ENCODE results near the gene ADAMTSL3.

The ADAMTSL3 gene

GRCh38 chr15:83830381-83830780 is 176.5 kb downstream of the ADAMTSL3 start:
- DNase-seq (ENCODE audit: low read depth): no peak

GRCh38 chr15:83833569-83833968 is 179.6 kb downstream of the ADAMTSL3 start:
- no peak for DNase-seq (ENCODE audit: low read depth)

DNA sequence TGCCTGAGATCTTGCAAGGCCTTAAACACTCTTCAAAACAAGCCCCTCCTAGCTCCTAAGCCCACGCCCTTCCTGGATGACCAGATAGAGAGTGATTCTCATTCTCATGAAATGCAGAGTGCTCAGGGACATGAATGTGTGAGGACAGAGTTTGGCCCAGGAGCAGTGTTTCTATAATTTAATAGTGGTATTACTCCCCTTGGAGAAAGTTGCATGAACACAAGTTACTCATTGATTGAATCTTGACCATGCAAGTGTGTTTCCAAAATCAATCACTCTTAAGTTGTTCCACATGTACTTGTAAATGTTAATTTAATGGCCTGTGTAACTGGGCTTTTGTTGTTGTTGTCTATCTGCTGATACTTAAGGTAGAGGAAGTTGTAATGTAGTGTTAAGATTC is 181.6 kb downstream of the ADAMTSL3 start:
- no peak for DNase-seq (ENCODE audit: low read depth)

DNA sequence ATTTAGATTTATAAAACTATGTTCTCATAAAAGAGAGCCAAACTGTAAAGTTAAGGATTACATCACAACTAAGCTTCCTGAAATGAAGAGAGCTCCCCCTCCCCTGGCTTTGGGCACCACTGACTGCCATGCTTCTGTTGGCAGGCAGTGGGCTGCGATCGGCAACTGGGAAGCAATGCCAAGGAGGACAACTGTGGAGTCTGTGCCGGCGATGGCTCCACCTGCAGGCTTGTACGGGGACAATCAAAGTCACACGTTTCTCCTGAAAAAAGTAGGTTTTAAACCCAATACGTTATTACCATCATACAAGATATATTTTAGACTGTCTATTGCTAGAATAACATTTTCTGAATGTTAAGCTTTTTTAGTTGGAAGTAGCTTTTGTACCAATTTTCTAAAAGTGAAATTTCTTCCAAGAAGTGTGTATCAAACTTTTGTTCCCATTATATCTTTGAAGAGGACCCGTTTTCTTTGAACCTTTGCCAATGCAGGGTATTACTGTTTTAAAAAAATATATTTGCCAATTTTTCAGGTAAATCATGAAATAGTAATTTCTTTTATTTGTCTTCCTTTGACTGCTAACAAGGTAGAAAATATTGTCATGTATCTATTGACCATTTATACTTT is 184.1 kb downstream of the ADAMTSL3 start:
- no peak for DNase-seq (ENCODE audit: low read depth)

DNA sequence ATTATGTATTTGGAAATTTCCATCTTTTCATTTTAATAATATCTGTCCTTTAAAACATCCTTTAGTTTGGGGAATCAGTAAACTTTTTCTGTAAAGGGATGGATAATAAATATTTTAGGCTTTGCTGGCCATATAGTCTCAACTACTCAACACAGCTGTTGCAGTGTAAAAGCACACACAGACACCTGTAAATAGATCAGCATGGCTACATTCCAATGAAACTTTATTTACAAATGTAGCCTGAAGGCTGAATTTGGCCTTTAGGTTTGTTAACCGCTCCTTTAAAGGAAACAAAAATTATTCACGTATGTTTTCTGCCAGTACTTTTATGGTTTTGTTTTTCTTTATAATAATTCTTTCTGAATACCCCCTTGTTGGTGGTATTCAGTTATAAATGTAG is 184.8 kb downstream of the ADAMTSL3 start:
- DNase-seq (ENCODE audit: low read depth): no peak

GRCh38 chr15:83842281-83842680 is 188.4 kb downstream of the ADAMTSL3 start:
- DNase-seq (ENCODE audit: low read depth): no peak

DNA sequence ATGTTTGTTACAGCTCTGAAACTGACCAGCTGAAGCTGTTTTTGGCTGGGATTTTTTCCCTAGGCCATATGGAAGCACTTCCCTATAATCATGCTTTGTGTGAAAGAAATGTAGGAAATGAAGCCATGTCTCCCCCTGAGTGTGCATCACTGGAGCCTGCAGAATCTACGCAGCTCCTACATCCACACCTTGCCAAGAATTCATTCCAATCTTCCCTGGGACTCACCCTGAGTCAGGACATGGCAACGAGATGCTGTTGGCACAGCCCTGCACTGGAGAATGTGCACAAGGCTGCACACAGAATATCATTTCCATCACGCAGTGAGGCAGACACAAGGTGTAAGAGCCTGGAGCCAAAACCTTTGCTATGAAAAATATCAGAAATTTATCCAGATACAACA is 189.5 kb downstream of the ADAMTSL3 start:
- DNase-seq (ENCODE audit: low read depth): no peak

DNA sequence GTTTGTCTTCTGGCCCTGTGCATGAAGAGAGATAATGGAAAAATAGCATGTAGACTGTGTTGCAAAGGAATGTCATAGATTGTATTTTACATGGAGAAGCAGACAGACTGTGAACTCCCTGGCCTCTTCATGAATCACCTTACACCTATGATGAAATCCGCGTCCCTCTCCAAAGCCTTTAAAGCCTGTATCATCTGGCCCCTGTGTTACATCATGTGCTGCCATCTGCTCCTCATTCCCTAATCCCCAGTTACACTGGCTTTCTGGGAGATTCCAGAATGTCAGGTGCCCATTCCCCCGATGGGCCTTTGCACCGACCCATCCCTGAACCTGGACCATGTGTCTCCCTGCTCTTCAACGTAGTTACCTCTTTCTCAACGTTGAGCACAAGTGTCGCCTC is 190.8 kb downstream of the ADAMTSL3 start:
- no peak for DNase-seq (ENCODE audit: low read depth)

GRCh38 chr15:83845230-83845629 is 191.3 kb downstream of the ADAMTSL3 start:
- peak; percentile 59 for DNase-seq (ENCODE audit: low read depth)

GRCh38 chr15:83846847-83847246 is 192.9 kb downstream of the ADAMTSL3 start:
- peak; percentile 86 for DNase-seq (ENCODE audit: low read depth)

DNA sequence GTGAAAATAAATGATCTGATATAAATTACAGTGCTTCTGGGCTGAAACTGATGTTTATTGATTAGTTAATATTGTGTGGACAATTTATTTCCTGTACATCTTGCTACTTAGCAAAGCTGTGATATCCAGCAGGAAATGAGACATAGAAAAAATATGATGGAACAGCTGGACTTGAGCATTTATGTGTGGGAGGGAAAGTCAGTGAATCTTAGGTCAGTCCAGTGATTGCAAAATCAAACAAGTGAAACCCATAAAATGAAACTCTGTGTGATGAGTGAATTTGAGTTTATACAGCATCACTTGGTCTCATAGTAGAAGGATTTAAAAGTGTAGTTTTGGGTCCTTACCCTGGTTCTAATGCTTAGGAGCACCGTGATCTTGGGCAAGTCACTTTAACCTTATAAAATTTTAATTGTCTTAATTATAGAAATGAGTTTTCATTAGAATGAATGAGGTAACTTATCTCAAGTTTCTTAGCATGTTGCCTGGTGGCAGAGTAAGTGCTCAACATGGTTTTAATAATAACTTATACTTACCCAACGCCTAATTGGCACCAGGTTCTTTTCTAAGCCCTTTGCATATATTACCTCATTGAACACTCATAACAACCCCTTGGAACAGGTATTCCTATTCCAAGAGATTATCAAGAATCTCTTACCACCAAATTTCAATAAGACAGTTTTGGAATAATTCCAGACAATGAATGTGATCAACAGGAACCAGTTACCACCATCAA is 194.6 kb downstream of the ADAMTSL3 start:
- DNase-seq (ENCODE audit: low read depth): peak; percentile 94

DNA sequence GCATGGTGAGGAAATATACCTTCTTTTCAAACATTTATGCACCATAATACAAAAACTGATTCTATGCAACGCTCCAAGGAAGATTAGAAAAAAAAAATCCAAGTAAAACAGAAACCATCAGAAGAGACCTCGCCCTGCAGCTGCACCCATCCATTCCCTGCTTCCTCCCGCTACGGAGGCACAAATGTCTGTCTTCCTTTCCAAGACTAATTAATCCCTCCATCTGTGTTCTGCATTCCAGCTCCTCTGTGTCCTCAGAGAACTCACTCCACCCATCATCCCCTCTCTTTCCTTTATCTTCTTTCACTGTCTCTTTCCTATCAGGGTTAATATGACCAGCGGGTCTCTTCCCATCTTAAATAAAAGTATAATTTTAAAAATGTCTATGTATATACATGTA is 196.1 kb downstream of the ADAMTSL3 start:
- no peak for DNase-seq (ENCODE audit: low read depth)

DNA sequence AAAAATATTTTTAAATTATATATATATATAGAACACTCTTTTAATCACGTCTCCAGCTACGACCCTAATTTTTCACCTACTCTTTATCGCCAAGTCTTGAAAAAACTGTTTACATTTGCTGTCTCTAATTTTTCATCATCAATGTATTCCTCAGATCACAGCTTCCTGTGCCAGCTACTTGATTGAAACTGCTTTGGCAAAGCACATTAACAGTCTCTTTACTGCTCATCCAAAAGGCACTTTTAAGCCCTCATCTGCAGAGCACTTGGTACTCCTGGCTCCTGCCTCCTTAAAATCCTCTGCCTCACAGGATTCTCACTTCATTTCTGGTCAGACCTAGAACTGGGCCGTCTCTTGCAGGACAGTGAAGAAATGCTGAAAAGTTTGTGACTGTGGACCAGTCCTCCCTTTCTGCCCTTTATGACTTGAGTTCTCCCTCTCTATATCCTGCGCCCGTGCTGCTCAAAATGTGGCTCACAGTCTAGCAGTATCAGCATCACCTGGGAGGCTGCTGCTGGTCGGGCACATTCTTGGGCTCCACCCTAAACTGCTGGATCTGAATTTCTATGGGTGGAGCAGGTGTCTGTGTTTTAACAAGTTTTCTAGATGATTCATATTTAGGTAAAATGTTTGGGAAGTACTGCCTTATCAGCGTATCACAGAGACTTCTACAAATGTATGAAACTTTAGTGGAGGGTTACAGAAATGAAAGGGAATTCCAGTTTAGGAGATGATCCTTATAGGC is 196.8 kb downstream of the ADAMTSL3 start:
- DNase-seq (ENCODE audit: low read depth): no peak

DNA sequence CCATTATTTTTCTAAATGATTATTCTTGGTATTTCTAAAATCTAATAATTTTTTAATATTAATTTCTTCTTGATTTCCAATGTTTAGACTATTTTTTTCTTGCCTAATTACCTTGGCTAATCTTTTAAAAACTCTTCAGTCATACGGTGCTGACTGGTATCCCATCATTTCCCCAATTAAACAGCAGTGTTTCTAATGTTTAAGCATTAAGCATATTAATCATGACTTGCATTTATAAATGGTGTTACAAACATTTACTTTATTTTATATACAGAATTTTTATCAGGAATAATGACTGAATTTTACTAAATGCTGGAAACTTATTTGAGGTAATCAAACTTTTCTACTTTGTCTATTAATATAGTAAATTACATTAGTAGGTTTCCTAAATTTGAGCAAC is 199.3 kb downstream of the ADAMTSL3 start:
- no peak for DNase-seq (ENCODE audit: low read depth)

DNA sequence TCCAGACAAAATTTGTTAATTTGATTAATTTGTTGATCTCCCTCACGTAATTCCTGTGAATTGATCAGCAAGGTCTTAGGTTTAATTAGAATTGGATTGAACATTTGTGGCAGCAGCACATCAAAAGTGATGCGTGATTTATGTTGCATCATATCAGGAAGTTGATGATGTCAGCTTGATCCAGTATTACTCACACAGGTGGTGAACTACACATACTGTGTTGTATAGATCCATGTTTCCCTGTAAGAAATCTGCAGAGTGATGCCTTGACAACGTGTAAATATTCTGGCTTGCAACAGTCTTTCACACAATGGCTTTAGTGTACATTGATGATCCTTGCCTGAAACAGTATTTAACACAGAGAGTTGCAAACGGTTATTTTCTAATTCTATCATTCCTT is 200.4 kb downstream of the ADAMTSL3 start:
- DNase-seq (ENCODE audit: low read depth): no peak

GRCh38 chr15:83854950-83855707 is 201.2 kb downstream of the ADAMTSL3 start:
- DNase-seq (ENCODE audit: low read depth): no peak

- no peak for DNase-seq (ENCODE audit: low read depth)
Observed at GRCh38 chr15:83855956-83856355, 202.0 kb downstream of the ADAMTSL3 start.

DNA sequence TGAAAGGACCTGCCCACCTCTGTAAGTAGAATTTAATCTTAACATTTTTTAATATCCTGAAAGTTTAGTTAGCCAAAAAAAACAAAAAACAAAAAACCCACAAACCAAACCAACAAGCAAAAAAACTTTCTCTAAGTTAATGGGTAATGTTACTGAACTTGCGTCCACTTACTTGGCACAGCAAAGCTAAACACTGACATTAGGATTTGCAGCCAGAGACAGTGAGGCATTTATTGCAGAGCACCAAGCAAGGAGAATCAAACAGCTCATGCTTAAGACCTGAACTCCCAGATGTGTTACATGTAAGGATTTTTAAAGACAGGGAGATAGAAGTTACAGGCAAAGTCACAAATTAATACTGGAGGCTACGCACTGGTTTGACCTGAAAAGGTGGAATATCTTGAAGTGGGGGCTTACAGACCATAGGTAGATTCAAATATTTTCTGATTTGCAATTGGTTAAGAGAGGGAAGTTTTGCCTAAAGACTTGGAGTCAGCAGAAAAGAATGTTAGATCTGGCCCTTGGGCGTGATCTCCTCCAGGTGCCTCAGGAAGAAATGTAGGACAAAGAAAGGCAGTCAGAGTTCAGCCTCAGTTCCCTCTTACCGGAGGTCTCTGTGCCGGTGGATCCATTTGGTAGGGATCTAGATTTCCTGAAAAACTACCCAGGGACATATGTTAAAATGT is 205.0 kb downstream of the ADAMTSL3 start:
- DNase-seq (ENCODE audit: low read depth): no peak

DNA sequence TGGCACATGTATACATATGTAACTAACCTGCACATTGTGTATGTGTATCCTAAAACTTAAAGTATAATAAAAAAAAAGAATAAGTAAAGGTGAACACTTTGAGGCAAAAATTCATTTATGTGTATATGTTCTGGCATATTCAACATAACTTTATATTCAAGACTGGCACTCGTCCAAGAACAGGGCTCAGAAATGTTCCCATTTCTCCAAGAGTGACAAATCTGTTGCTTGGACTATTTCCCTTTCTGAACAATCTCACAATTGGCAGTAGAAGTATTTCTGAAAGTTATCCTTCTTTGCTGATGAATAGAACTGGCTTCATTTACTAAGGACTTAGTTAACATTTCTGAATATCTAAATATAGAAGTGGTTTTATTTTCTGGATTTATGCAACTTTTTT is 212.8 kb downstream of the ADAMTSL3 start:
- no peak for DNase-seq (ENCODE audit: low read depth)

DNA sequence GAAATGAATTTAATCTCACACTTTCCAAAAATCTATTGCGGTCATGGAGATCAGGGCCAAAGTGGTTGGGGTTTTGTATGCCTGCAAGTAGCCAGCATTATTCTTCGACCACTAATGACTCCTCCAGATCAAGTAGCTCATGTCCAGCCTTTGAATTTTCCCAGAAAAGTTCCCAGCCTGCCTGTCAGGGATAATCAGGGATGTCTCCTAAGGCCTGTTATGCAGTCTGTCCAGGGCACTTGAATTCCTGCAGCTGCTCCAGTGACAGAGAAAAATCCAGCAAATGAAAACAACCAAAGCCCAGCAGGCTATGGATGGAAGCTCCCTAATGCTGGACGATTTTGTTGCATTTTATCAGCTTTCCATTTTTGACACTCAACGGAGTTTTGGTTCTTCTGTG is 215.4 kb downstream of the ADAMTSL3 start:
- DNase-seq (ENCODE audit: low read depth): no peak

- peak; percentile 48 for DNase-seq (ENCODE audit: low read depth)
Observed at GRCh38 chr15:83871808-83872559, 218.1 kb downstream of the ADAMTSL3 start.
